Stimulated activated CD4-positive, alpha-beta T cell treated with anti-CD3 and anti-CD28 coated beads, TNF-alpha, amount 100 ng/mL, for 1 hour (primary cell): ENCODE measurements around the gene SUMO2.
"Not testable (repeated sequence)": the region's sequence is repeated elsewhere in the genome, so short reads cannot be mapped to it uniquely, and the experiment has no call there.

Experiments
- DNase-seq, 3 donors: peaks; one replicate each; pipeline ENCODE4 v3.0.0-alpha.2; 2020; ENCODE audit warnings: low read depth in 3 of 3, low spot score in 1 of 3

SUMO2 gene

GRCh38 chr17:75182319-75182568 is 515 bp downstream of the SUMO2 start:
- no peak for DNase-seq

DNA sequence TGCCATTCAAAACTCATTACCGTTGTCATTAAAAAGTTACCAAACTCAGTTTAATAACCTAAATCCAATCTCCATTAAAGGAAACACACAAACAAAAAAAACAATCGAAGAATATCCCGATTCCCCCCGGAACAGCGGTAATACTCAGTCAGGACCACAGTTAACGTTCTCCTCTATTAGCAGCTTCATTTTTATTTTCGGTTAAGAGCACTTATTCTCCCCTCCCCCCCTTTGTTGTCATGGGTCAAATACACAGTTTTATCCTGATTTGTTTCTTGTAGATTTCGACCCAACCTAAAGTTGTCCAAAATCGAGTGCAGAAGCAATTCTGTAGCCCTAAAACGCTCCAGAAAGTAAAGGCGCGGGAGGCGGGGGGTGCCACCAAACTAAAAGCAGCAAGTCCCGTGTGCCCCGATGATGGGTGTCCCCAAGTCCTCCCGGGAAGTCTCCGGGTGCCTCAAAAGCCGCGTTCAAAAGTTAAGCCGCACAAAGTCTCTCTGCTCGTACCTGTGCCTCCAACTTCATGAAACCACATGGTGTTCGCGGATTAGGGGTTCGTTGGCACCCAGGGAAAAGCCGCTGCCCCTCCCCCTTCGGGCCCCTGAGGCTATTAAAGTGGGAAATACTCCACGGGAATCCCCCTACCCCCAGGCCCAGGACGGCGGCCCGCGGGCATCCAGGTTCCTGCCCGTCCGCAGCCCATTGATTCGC is 996 bp downstream of the SUMO2 start:
- peak in 2 of 3 donors; percentile 4 to 27 for DNase-seq

GRCh38 chr17:75181110-75181509 is 1.6 kb downstream of the SUMO2 start:
- DNase-seq = no peak

DNA sequence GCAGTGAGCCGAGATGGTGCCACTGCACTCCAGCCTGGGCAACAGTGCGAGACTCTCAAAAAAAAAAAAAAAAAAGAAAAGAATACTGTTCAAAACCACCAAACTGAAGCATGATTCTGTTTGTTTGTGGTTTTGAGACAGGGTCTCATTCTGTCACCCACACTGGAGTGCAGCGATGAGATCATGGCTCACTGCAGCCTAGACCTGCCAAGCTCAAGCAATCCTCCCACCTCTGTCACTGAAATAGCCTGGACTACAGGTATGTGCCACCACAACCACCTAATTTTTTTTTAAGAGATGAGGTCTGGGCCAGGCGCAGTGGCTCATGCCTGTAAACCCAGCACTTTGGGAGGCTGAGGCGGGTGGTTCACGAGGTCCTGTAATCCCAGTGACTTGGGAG is 4.3 kb downstream of the SUMO2 start:
- no peak for DNase-seq

DNA sequence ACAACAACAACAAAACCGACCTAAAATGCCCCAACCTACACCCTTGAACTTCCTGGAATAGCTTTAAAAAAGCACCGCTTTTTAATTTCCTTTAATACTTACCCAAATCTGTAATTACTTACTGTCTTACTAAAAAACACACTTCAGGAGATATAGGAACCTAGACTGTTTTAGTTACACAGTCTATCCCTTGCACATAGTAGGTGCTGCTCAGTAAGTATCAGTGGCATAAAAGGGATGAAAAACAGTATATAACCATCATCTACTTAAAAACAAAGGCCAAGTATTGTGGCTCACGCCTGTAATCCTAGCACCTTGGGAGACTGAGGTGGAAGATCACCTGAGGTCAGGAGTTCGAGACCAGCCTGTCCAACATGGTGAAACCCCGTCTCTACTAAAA is 6.1 kb downstream of the SUMO2 start:
- DNase-seq = no peak

GRCh38 chr17:75174996-75175395 is 7.8 kb downstream of the SUMO2 start:
- no peak for DNase-seq

DNA sequence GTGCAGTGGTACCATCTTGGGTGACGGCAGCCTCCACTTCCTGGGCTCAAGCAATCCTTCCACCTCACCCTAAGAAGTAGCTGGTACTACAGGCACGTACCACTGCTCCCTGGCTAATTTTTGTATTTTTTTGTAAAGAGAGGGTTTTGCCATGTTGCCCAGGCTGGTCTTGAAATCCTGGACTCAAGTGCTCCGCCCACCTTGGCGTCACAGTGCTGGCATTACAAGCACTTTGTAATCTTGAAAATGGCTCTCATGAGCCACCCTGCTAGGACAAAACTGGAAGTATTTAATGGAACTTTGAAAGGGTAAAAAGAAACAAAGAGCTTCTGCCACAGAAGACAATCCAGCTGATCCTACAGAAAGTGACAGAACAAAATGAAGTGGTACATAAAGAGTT is 9.2 kb downstream of the SUMO2 start:
- no peak for DNase-seq

DNA sequence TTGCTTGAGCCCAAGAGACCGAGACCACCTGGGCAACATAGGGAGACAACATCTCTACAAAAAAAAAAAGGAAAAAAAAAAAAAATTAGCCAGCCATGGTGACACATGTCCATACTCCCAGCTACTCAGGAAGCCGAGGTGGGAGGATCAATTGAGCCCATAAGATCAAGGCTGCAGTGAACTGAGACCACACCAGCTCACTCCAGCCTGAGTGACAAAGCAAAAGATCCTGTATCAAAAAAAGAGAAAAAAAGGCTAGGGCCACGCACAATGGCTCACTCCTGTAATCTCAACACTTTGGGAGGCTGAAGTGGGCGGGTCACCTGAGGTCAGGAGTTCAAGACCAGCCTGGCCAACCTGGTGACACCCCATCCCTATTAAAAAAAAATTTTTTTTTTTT is 13.8 kb downstream of the SUMO2 start:
- DNase-seq = no peak

DNA sequence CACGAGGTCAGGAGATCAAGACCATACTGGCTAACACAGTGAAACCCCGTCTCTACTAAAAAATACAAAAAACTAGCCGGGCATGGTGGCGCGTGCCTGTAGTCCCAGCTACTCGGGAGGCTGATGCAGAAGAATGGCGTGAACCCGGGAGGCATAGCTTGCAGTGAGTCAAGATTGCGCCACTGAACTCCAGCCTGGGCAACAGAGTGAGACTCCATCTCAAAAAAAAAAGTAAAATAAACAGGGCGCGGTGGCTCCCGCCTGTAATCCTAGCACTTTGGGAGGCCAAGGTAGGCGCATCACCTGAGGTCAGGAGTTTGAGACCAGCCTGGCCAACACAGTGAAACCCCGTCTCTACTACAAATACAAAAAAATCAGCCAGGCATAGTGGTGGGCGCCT is 18.2 kb downstream of the SUMO2 start:
- DNase-seq = not testable (repeated sequence)

- DNase-seq = no peak
Observed at GRCh38 chr17:75163074-75163473, 19.7 kb downstream of the SUMO2 start.

DNA sequence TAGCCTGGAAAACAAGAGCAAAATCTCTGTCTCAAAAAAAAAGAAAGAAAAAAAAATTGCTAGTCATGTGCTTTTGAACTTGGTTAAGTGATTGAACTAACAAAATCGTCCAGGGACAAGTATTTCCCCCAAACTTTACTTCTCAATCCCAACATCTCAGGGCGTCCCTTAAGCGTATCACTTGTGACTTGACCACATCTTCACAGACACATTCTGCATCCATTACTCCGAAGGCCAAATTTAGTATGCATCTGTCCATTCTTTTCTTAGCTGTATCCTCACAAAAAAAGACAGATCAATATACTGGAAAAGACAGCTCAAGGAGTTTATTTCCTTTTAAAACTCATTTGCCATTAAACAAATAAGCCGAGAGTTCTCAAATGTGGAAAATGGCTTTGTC is 22.5 kb downstream of the SUMO2 start:
- DNase-seq = no peak

DNA sequence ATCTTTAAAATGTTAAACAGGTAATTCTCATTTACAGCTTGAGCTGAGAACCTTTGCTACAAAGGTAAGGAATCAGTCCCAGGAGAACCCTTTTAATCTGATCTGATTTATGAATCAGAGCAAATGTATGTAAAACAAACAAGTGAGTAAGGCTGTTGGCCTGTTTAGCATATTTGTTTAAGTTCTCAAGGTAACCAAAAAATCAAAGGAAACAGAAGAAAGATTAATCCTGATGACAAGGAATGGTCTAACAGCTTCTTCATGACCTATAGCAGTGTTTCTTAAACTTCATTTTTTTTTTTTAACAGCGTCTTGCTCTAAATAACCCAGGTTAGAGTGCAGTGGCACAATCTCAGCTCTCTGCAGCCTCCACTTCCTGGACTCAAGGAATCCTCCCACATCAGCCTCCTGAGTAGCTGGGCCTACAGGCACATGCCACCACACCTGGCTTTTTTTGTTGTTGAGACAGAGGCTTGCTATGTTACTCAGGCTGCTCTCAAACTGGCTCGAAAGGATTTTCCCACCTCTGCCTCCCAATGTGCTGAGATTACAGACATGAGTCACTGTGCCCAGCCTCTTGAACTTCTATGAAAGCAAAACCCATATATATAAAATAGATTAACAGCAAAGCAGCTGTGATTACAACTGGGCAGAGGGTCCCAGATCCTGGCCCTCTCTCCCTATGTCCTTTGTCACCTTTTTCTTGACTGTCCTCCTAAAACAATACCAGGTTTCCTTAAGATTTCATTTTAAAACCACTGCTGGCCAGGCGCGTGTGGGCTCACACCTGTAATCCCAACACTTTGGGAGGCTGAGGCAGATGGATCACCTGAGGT is 23.3 kb downstream of the SUMO2 start:
- DNase-seq = no peak

DNA sequence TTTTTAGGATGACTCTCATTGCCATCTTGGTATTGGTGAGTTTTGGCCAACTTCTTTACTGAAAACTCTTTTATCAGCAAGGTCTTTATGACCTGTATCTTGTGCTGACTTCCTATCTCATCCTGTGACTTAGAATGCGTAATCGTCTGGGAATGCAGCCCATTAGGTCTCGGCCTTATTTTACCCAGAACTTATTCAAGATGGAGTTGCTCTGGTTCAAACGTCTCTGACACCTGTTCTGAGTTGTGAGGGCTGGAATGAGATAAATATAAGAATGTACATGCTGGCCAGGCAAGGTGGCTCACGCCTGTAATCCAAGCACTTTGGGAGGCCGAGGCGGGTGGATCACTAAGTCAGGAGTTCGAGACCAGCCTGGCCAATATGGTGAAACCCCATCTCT is 24.3 kb downstream of the SUMO2 start:
- not testable (repeated sequence) for DNase-seq

DNA sequence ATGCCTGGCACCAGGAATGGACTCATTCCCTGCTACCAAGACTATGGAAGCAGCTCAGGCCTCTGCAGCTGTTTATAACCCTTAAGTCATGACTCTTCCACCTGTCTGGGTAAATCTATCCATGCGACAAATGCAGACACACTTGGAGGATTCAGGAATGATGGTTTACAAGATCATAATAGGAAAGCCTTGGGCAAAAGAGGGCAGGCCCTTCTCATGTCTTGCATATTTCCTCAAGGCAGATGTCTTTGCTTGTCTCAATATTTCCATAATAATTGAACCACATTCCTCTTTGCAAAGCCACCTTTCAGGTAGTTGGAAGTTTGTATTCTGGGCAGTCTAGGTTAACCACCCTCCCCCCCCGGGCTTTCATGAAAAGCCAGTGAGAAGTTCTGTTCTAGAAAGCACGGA is 27.6 kb downstream of the SUMO2 start:
- no peak for DNase-seq

- peak; percentile 87 to 96 (median 95) for DNase-seq
Observed at GRCh38 chr17:75154195-75155106, 28.3 kb downstream of the SUMO2 start, which contains the start of gene JPT1. JPT1 (minus strand) TSS chr17:75154512; CDS start chr17:75154397, 115 bp downstream.

- DNase-seq = no peak
Observed at GRCh38 chr17:75153780-75154194, 29.0 kb downstream of the SUMO2 start.

DNA sequence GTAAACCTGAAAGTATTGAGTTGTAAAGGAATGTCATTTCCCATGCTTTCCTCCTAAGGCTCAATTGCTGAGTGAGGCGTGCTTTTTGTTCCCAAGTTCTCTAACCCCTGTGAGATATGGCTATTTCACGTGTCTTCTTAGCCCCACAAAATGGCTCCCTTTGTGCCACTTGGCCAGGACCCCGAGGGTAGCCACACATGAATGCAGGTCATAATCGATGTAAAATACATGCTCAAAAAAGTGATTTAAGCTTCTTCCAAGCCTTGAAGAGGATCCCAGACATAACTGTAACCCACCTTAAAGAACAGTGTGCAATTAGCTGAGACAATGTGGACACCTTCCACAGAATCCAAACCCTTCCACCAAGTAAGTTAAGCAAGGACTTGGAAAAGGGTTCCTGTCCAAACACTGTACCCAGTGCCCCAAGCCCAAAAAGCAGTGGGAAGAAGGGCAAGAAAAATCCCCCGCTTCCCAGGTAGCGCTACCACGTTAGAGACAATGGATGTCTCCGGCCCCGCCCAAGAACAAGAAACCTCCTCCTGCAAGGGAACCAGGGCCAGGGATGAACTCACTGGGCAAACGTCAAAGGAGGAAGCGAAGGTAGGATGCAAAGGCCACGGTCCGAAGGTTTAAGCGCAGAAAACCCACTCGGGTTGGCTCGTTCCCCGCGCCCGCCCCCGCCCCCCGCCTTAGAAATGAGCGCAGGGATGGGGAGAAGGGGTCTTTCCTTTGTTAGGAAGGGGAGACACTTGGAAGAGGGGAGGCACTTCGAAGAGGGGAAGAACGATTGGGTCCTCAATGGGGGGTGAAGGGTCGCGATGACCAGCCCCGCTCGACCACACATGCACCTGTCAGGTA is 29.6 kb downstream of the SUMO2 start:
- no peak for DNase-seq

DNA sequence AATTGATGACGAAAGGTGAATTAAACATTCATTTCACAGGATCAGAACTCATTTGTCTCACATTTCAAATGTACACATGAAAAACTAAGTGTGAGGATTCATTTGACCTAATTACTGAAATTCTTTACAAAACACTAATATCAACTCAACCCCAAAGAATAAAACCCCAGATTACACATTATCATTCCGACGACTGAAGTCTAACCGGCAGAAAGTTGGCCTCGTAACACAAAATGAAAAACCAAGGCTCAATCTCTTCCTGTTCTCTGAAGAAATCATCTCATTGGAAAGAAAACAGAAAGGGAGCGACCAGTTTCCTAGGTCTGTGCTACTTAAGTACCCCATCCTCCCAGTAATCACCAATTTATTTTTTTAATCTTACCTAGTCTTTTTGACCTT is 30.2 kb downstream of the SUMO2 start:
- DNase-seq = no peak

- DNase-seq = no peak
Observed at GRCh38 chr17:75151930-75152329, 30.8 kb downstream of the SUMO2 start.

- no peak for DNase-seq
Observed at GRCh38 chr17:75147878-75148546, 34.7 kb downstream of the SUMO2 start.
